Measurements from ENCODE around the gene AHNAK2. TPM values are rescaled to one million over a fixed set of nuclear protein-coding genes. Genes with fewer than 3 reads are reported as not detected.

Gene AHNAK2
- total and polyA plus RNA-seq, 2 experiments from 2014 or later: 1.8 to 4.6 TPM

DNA sequence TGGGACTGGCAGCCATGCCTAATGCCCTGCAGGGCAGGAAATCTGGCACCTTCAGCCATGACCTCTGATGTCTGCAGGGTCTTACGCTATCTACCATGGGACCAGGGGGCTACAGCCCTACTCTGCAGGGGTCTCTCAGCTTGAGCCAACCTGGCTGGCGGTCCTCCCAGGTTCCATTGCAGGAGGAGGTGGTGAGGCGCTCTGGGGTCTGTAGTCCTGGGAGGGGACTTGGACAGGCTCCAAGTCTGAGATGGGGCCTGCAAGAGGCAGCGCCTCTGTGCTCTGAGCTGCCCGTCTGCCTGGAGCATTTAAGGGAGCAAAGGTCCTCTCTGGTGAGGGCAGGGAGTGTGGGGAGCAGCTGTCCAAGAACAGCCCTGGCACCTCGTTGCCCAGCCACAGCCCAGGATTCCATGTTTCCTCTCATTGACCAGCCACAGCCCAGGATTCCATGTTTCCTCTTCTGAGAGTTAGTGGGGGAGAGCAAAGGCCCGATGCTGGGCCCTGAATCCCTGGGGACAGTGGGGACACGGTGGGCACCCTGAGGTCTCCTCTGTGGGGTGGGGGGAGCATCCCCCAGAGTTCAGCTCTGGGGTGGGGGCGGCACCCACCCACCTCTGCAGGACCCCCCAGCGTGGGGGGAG is 52.8 kb downstream of the AHNAK2 start:
- no peak for DNase-seq (ENCODE audit: low spot score)
- Histone ChIP-seq H2AFZ (no peak overlapping the region), H3K4me3 (no peak overlapping the region), H3K79me2 (no peaks in the 10 kb centered on the region), H3K27me3 (peaks cover under 1% of the 10 kb centered on the region), H3K27ac (no peak overlapping the region), H3K9me3 (ENCODE audit: low read depth) (no peaks in the 10 kb centered on the region), H4K20me1 (ENCODE audit: insufficient read depth, poor library complexity, severe bottlenecking) (no peaks in the 10 kb centered on the region), H3K4me2 (no peak overlapping the region), H3K36me3 (replicated peaks; ENCODE audit: insufficient read depth, low read depth) (no peaks in the 10 kb centered on the region), H3K9me2 (replicated peaks; ENCODE audit: insufficient read depth) (no peaks in the 10 kb centered on the region), H3K4me1 (ENCODE audit: insufficient read depth) (no peaks in the 10 kb centered on the region)
- 75% methylated on average over 7 of the region's 10 CpGs for WGBS (ENCODE audit: low lambda C conversion rate, missing lambda C conversion rate)
- no peak for TF ChIP-seq EZH2phosphoT487 (IDR thresholded peaks at IDR 0.05; ENCODE audit: low read depth, severe bottlenecking, unreplicated experiment)
- TF ChIP-seq EZH2 (IDR thresholded peaks at IDR 0.05; ENCODE audit: borderline replicate concordance): no peak
- TF ChIP-seq, protein P1, sequence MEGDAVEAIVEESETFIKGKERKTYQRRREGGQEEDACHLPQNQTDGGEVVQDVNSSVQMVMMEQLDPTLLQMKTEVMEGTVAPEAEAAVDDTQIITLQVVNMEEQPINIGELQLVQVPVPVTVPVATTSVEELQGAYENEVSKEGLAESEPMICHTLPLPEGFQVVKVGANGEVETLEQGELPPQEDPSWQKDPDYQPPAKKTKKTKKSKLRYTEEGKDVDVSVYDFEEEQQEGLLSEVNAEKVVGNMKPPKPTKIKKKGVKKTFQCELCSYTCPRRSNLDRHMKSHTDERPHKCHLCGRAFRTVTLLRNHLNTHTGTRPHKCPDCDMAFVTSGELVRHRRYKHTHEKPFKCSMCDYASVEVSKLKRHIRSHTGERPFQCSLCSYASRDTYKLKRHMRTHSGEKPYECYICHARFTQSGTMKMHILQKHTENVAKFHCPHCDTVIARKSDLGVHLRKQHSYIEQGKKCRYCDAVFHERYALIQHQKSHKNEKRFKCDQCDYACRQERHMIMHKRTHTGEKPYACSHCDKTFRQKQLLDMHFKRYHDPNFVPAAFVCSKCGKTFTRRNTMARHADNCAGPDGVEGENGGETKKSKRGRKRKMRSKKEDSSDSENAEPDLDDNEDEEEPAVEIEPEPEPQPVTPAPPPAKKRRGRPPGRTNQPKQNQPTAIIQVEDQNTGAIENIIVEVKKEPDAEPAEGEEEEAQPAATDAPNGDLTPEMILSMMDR (IDR thresholded peaks at IDR 0.05; ENCODE audit: poor library complexity): no peak

DNA sequence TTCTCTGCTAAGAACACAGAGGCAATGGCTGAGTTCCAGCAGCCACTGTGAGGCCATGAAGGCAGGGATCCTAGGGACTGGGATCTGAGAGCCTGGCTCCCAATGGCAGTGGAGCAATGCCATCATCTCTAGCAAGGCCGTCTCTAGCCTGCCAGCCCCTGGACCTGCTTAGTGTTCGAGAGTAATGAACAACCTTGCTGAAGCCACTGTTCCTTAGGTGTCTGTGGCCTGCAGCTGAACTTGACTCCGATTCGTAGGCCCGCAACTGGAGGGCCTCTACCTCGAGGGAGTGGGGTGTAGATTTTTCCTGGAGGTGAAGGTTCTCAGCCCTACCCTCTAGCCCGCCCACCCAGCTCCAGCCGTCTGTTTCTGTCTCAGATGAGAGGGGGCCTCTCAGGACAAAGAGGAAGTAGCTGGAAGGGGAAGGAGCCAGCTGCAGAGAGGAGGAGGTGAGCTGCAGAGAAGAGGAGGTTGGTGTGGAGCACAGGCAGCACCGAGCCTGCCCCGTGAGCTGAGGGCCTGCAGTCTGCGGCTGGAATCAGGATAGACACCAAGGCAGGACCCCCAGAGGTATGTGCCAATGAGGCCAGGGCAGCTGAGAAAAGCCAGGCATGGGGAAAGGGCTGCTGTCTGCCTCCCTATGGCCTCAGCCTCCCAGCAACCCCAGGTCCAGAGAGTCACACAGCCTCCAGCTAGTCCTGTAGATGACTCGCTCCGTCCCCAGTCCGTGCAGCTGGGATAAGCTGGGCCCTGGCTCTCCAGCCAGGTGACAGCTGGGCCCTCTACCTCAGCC is 53.6 kb downstream of the AHNAK2 start, which contains the start of gene PLD4:
PLD4 (plus strand) TSS at position 459 of the 793 bp plus-strand sequence. CDS start 2,262 bp downstream, outside the sequence.
- H3K36me3 ChIP-seq (replicated peaks; ENCODE audit: insufficient read depth, low read depth): no peaks in the 10 kb centered on the region
- no peaks in the 10 kb centered on the region for H3K79me2 ChIP-seq
- no peak within 1 kb of the TSS for H3K27ac ChIP-seq
- no peaks in the 10 kb centered on the region for H3K9me3 ChIP-seq (ENCODE audit: low read depth)
- H3K4me2 ChIP-seq: no peak within 1 kb of the TSS
- H4K20me1 ChIP-seq (ENCODE audit: insufficient read depth, poor library complexity, severe bottlenecking): no peaks in the 10 kb centered on the region
- no peaks in the 10 kb centered on the region for H3K27me3 ChIP-seq
- 84% methylated on average over 14 of the region's 14 CpGs for WGBS (ENCODE audit: low lambda C conversion rate, missing lambda C conversion rate)
- no peak within 1 kb of the TSS for H3K4me3 ChIP-seq
- H2AFZ ChIP-seq: no peak within 1 kb of the TSS
- TF ChIP-seq, protein P1 (IDR thresholded peaks at IDR 0.05; ENCODE audit: poor library complexity): no peak
- TF ChIP-seq EZH2phosphoT487 (IDR thresholded peaks at IDR 0.05; ENCODE audit: low read depth, severe bottlenecking, unreplicated experiment): no peak
- TF ChIP-seq EZH2 (IDR thresholded peaks at IDR 0.05; ENCODE audit: borderline replicate concordance): no peak
- H3K9me2 ChIP-seq (replicated peaks; ENCODE audit: insufficient read depth): no peaks in the 10 kb centered on the region
- no peaks in the 10 kb centered on the region for H3K4me1 ChIP-seq (ENCODE audit: insufficient read depth)
- DNase-seq (ENCODE audit: low spot score): no peak

DNA sequence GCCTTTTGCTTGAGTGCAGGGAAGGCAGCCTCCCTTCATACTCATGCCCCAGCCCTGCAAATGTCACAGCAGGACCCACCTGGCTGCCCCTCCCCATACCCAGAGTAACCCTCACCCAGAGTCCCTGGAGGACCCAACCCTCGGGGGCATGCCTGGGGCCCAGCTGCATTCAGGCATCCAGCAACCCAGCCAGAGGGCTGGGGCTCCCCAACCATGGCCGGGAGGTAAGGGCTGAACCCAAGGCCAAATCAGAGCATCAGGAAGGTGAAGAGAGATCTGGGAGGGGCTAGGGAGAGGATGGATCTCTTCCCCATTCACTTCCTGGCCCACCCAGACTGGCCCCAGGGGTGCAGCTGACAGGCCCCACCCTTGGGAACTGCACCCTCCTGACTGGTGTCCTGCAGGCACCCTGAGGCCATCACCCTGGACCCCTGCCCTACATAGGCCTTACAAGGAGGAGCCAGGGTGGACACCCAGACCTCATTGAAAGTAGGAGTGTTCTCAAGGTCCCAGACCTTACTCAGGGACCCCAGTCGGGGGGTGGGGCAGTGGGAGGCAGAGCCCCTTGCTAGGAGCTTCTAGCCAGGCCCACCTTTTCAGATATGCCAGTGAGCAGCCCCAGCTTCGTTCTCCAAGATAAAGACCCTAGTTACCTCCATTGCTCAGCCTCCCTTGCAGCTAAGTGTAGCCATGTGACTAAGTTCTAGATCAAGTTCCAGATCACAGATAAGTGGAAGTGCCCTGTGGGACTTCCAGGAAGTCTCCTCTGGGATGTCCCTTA is 54.3 kb downstream of the AHNAK2 start:
- TF ChIP-seq EZH2 (IDR thresholded peaks at IDR 0.05; ENCODE audit: borderline replicate concordance): no peak
- TF ChIP-seq EZH2phosphoT487 (IDR thresholded peaks at IDR 0.05; ENCODE audit: low read depth, severe bottlenecking, unreplicated experiment): no peak
- TF ChIP-seq, protein P1 (IDR thresholded peaks at IDR 0.05; ENCODE audit: poor library complexity): no peak
- Histone ChIP-seq H3K27me3 (no peaks in the 10 kb centered on the region), H3K79me2 (no peaks in the 10 kb centered on the region), H3K9me2 (replicated peaks; ENCODE audit: insufficient read depth) (no peaks in the 10 kb centered on the region), H3K4me1 (ENCODE audit: insufficient read depth) (no peaks in the 10 kb centered on the region), H3K4me2 (no peak overlapping the region), H4K20me1 (ENCODE audit: insufficient read depth, poor library complexity, severe bottlenecking) (no peaks in the 10 kb centered on the region), H3K27ac (no peak overlapping the region), H3K36me3 (replicated peaks; ENCODE audit: insufficient read depth, low read depth) (no peaks in the 10 kb centered on the region), H2AFZ (no peak overlapping the region), H3K4me3 (no peak overlapping the region), H3K9me3 (ENCODE audit: low read depth) (no peaks in the 10 kb centered on the region)
- 92% methylated on average over 4 of the region's 4 CpGs for WGBS (ENCODE audit: low lambda C conversion rate, missing lambda C conversion rate)
- no peak for DNase-seq (ENCODE audit: low spot score)

Measured in hepatocyte (in vitro differentiated cells).